Measurements from ENCODE around the gene VASH1.

DNA sequence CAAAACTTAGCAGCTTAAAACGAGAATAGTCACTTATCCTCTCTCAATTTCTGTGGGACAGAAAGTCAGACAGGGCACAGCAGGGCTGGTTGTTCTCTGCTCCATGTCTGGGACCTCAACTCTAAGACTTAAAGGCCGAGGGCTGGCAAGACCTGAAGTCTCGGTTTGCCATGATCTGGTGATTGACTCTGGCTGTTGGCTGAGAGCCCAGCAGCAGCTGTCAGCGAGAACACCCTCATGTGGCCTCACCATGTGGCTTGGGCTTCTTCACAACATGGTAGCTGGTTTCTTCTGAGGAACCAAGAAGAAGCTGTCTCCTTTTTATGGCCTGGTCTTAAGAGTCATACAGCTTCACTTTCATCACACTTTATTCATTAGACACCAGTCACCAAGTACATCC, 1.7 kb upstream of the VASH1 start:
- TF ChIP-seq, protein P1, sequence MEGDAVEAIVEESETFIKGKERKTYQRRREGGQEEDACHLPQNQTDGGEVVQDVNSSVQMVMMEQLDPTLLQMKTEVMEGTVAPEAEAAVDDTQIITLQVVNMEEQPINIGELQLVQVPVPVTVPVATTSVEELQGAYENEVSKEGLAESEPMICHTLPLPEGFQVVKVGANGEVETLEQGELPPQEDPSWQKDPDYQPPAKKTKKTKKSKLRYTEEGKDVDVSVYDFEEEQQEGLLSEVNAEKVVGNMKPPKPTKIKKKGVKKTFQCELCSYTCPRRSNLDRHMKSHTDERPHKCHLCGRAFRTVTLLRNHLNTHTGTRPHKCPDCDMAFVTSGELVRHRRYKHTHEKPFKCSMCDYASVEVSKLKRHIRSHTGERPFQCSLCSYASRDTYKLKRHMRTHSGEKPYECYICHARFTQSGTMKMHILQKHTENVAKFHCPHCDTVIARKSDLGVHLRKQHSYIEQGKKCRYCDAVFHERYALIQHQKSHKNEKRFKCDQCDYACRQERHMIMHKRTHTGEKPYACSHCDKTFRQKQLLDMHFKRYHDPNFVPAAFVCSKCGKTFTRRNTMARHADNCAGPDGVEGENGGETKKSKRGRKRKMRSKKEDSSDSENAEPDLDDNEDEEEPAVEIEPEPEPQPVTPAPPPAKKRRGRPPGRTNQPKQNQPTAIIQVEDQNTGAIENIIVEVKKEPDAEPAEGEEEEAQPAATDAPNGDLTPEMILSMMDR (IDR thresholded peaks at IDR 0.05; ENCODE audit: insufficient read depth, low read length), result no peak
- TF ChIP-seq, protein P2, sequence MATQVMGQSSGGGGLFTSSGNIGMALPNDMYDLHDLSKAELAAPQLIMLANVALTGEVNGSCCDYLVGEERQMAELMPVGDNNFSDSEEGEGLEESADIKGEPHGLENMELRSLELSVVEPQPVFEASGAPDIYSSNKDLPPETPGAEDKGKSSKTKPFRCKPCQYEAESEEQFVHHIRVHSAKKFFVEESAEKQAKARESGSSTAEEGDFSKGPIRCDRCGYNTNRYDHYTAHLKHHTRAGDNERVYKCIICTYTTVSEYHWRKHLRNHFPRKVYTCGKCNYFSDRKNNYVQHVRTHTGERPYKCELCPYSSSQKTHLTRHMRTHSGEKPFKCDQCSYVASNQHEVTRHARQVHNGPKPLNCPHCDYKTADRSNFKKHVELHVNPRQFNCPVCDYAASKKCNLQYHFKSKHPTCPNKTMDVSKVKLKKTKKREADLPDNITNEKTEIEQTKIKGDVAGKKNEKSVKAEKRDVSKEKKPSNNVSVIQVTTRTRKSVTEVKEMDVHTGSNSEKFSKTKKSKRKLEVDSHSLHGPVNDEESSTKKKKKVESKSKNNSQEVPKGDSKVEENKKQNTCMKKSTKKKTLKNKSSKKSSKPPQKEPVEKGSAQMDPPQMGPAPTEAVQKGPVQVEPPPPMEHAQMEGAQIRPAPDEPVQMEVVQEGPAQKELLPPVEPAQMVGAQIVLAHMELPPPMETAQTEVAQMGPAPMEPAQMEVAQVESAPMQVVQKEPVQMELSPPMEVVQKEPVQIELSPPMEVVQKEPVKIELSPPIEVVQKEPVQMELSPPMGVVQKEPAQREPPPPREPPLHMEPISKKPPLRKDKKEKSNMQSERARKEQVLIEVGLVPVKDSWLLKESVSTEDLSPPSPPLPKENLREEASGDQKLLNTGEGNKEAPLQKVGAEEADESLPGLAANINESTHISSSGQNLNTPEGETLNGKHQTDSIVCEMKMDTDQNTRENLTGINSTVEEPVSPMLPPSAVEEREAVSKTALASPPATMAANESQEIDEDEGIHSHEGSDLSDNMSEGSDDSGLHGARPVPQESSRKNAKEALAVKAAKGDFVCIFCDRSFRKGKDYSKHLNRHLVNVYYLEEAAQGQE (IDR thresholded peaks at IDR 0.05; ENCODE audit: insufficient replicate concordance, low read depth), result no peak
- TF ChIP-seq SPI1 (IDR thresholded peaks at IDR 0.05; ENCODE audit: borderline replicate concordance, low read depth), result no peak
- no peak for TF ChIP-seq POLR2AphosphoS5 (IDR thresholded peaks at IDR 0.05; ENCODE audit: low read depth)
